DOHH2 (cell line): Measurements from ENCODE around the gene KLHL41.

ENCODE experiments used
- H3F3A ChIP-seq: fragments of 200-600 bp; sonication (generic), shearing (Covaris generic); 2 replicates; pipeline ENCODE4 v1.6.0; 2016; ENCODE audit warnings: antibody characterized with exemption, mild to moderate bottlenecking; ENCODE audit not compliant: control insufficient read depth, insufficient read depth
- H3K27ac ChIP-seq: fragments of 200-600 bp; sonication (generic); 2 replicates; pipeline ENCODE4 v1.5.1; 2014; ENCODE audit warnings: low read depth, mild to moderate bottlenecking, low read length, moderate library complexity
- H3K27me3 ChIP-seq: fragments of 200-600 bp; sonication (generic); 2 replicates; pipeline ENCODE4 v1.6.1; 2014; ENCODE audit warnings: mild to moderate bottlenecking, low read length, mixed read lengths; ENCODE audit not compliant: control insufficient read depth
- H3K36me3 ChIP-seq: fragments of 200-600 bp; sonication (generic); 2 replicates; pipeline ENCODE4 v1.6.1; 2014; ENCODE audit warnings: mild to moderate bottlenecking, low read length, moderate library complexity, mixed read lengths; ENCODE audit not compliant: control insufficient read depth
- H3K4me1 ChIP-seq: fragments of 200-600 bp; sonication (generic); 2 replicates; pipeline ENCODE4 v1.6.1; 2014; ENCODE audit warnings: mild to moderate bottlenecking, low read length, mixed read lengths; ENCODE audit not compliant: control insufficient read depth
- H3K4me2 ChIP-seq: fragments of 200-600 bp; sonication (generic); 2 replicates; pipeline ENCODE4 v1.6.0; 2014; ENCODE audit warnings: mild to moderate bottlenecking, low read length, moderate library complexity
- H3K4me3 ChIP-seq: fragments of 200-600 bp; sonication (generic); 2 replicates; pipeline ENCODE4 v1.5.1; 2014; ENCODE audit warnings: mild to moderate bottlenecking, low read length, mixed read lengths
- H3K79me2 ChIP-seq: fragments of 200-600 bp; sonication (generic); 2 replicates; pipeline ENCODE4 v1.6.1; 2014; ENCODE audit warnings: mild to moderate bottlenecking, low read length, mixed read lengths; ENCODE audit not compliant: control insufficient read depth
- H3K9me2 ChIP-seq: fragments of 200-600 bp; sonication (generic); replicated peaks from 2 replicates; pipeline ENCODE4 v1.6.1; 2014; ENCODE audit warnings: mild to moderate bottlenecking, low read length, mixed read lengths; ENCODE audit not compliant: control insufficient read depth
- H3K9me3 ChIP-seq: fragments of 200-600 bp; sonication (generic); 2 replicates; pipeline ENCODE4 v1.6.1; 2014; ENCODE audit warnings: antibody characterized with exemption, low read length, mixed read lengths; ENCODE audit not compliant: control insufficient read depth, insufficient read depth
- H4K20me1 ChIP-seq: fragments of 200-600 bp; sonication (generic); 2 replicates; pipeline ENCODE4 v1.6.0; 2014; ENCODE audit warnings: low read depth, mild to moderate bottlenecking, antibody characterized with exemption, low read length, moderate library complexity; ENCODE audit not compliant: control insufficient read depth, insufficient read depth
- EZH2phosphoT487 ChIP-seq: fragments of 200-600 bp; sonication (generic); IDR thresholded peaks from 2 replicates; pipeline ENCODE4 v1.6.1; 2017; ENCODE audit warnings: borderline replicate concordance, mild to moderate bottlenecking, antibody characterized with exemption, low read length, moderate library complexity, mixed read lengths
- TF ChIP-seq, protein P1 (sequence below): fragments of 200-600 bp; sonication (generic); IDR thresholded peaks from one replicate; pipeline ENCODE4 v1.5.1; 2014; ENCODE audit warnings: antibody characterized with exemption, mild to moderate bottlenecking, low read depth, low read length; ENCODE audit not compliant: poor library complexity, severe bottlenecking

The KLHL41 gene

DNA sequence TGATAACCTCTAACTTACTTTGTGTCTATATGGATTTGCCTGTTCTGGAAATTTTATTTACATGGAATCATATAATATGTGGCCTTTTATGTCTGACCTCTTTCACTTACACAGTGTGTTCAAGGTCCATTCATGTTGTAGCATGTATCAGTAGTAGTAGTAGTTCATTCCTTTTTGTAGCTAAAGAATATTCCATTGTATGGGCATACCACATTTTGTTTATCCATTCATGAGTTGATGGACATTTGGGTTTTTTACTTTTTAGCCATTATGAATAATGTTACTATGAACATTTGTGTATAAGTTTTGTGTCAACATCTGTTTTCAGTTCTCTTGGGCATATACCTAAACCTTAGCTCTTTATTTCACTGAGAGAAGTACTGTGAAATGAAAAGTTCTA, 18.7 kb upstream of the KLHL41 start:
- no peak overlapping the region for H3K27ac ChIP-seq
- H3K27me3 ChIP-seq, result no peaks in the 10 kb centered on the region
- H3K4me1 ChIP-seq, result no peaks in the 10 kb centered on the region
- H3K4me2 ChIP-seq, result no peak overlapping the region
- no peaks in the 10 kb centered on the region for H3F3A ChIP-seq
- H3K79me2 ChIP-seq, result no peaks in the 10 kb centered on the region
- TF ChIP-seq EZH2phosphoT487, result no peak
- TF ChIP-seq, protein P1, sequence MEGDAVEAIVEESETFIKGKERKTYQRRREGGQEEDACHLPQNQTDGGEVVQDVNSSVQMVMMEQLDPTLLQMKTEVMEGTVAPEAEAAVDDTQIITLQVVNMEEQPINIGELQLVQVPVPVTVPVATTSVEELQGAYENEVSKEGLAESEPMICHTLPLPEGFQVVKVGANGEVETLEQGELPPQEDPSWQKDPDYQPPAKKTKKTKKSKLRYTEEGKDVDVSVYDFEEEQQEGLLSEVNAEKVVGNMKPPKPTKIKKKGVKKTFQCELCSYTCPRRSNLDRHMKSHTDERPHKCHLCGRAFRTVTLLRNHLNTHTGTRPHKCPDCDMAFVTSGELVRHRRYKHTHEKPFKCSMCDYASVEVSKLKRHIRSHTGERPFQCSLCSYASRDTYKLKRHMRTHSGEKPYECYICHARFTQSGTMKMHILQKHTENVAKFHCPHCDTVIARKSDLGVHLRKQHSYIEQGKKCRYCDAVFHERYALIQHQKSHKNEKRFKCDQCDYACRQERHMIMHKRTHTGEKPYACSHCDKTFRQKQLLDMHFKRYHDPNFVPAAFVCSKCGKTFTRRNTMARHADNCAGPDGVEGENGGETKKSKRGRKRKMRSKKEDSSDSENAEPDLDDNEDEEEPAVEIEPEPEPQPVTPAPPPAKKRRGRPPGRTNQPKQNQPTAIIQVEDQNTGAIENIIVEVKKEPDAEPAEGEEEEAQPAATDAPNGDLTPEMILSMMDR, result no peak
- H3K4me3 ChIP-seq, result no peak overlapping the region
- no peaks in the 10 kb centered on the region for H3K9me2 ChIP-seq
- H4K20me1 ChIP-seq, result no peaks in the 10 kb centered on the region
- H3K36me3 ChIP-seq, result no peaks in the 10 kb centered on the region
- H3K9me3 ChIP-seq, result no peaks in the 10 kb centered on the region

DNA sequence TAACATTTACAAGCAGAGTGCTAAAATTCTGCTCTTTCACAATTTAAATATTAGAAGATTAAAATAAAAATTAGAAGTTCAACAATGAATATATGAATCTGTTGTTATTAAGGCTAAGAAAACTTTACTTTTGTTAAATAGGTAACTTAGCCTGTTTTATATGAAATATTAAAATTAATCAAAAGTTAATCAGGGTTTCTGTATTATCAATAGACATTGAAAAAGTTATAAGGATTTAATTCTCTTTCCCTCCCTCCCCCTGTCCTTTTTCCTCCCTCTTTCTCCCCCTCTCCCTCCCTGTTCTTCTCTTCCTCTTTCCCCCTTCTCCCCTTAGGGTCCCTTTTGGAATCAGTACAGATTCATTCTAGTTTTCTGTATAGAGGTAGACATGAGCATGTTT, 18.1 kb upstream of the KLHL41 start:
- Histone ChIP-seq H3K9me3 (no peaks in the 10 kb centered on the region), H3K4me2 (no peak overlapping the region), H3K9me2 (no peaks in the 10 kb centered on the region), H3F3A (no peaks in the 10 kb centered on the region), H4K20me1 (no peaks in the 10 kb centered on the region), H3K27me3 (no peaks in the 10 kb centered on the region), H3K36me3 (no peaks in the 10 kb centered on the region), H3K4me3 (no peak overlapping the region), H3K4me1 (no peaks in the 10 kb centered on the region), H3K27ac (no peak overlapping the region), H3K79me2 (no peaks in the 10 kb centered on the region)
- TF ChIP-seq EZH2phosphoT487, result no peak
- TF ChIP-seq, protein P1, result no peak

DNA sequence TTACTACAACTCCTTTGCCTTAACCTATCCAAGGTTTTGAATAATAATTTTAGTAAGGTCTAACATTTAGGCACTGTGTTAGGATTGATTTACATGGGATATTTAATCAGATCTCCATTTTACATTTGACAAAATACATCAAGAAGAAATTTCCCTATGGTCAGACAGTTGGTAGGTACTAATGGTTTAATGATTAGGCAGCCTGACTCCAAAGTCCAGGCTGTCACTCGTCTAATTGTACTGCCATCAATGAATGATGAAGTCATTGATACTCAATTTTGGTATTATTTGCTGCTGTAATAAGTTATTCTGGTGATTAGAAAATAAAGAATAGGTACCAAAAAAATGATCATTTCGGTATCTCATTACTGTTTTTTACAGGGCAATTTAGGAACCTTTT, 16.1 kb upstream of the KLHL41 start:
- TF ChIP-seq, protein P1, result no peak
- TF ChIP-seq EZH2phosphoT487, result no peak
- Histone ChIP-seq H3K4me2 (no peak overlapping the region), H3K79me2 (no peaks in the 10 kb centered on the region), H3K27me3 (no peaks in the 10 kb centered on the region), H3K9me3 (no peaks in the 10 kb centered on the region), H3K4me3 (no peak overlapping the region), H3K4me1 (no peaks in the 10 kb centered on the region), H4K20me1 (no peaks in the 10 kb centered on the region), H3K36me3 (no peaks in the 10 kb centered on the region), H3K9me2 (no peaks in the 10 kb centered on the region), H3K27ac (no peak overlapping the region), H3F3A (no peaks in the 10 kb centered on the region)

DNA sequence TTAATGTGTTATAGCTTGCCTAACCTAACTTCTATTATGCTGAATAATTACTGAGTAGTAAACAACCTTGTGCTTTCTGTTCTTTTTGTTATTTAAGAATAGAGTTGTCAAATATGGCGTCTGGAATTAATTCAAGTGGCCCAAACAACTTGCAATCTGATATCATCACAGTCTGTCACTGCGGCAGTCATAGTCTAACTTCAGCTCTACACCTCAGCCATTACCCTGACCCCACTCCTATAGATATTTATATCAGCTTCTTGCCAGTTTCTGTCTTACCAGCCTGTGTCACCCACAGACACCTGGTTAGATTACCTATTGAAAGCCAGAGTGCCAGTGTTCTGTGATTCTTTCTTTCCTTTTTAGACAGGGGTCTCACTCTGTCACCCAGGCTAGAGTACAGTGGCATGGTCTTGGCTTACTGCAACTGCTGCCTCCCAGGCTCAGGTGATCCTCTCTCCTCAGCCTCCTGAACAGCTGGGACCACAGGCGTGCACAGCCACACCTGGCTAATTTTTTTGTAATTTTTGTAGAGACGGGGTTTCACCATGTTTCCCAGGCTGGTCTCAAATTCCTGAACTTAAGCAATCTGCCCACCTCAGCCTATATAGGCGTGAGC, 14.1 kb upstream of the KLHL41 start:
- TF ChIP-seq, protein P1, result no peak
- TF ChIP-seq EZH2phosphoT487, result no peak
- Histone ChIP-seq H3K79me2 (no peaks in the 10 kb centered on the region), H4K20me1 (no peaks in the 10 kb centered on the region), H3K4me1 (no peaks in the 10 kb centered on the region), H3K27me3 (no peaks in the 10 kb centered on the region), H3K9me2 (no peaks in the 10 kb centered on the region), H3K4me3 (no peak overlapping the region), H3K4me2 (no peak overlapping the region), H3K27ac (no peak overlapping the region), H3K9me3 (no peaks in the 10 kb centered on the region), H3F3A (no peaks in the 10 kb centered on the region), H3K36me3 (no peaks in the 10 kb centered on the region)
